H1 (cell line): Measurements from ENCODE around the gene C1orf210. TPM values are rescaled to one million over a fixed set of nuclear protein-coding genes. Genes with fewer than 3 reads are reported as not detected.

Source experiments
- CTCF ChIA-PET: fragments of 300-600 bp; sonication (Branson Sonifier 250); formaldehyde crosslinking; loops from one replicate; lab custom pipeline; 2021; ENCODE audit not compliant: partially characterized antibody; lab: Charles Lee
- POLR2A ChIA-PET: fragments of 300-600 bp; sonication (Branson Sonifier 250); formaldehyde crosslinking; loops from one replicate; lab custom pipeline; 2021; ENCODE audit warnings: inconsistent platforms; ENCODE audit not compliant: partially characterized antibody; lab: Charles Lee
- DNase-seq, 2 experiments: peaks; one replicate each; pipeline versions ENCODE4 v3.0.0 to v3.0.0-alpha.2; 2010 to 2022; ENCODE audit warnings: low spot score in 2 of 2, low read depth in 1 of 2, mixed read lengths in 1 of 2
- FAIRE-seq: peaks from 2 replicates; lab custom pipeline; 2011; peaks lifted over from hg19 to GRCh38; lab: Jason Lieb, UNC
- H2AFZ ChIP-seq: 2 replicates; pipeline ENCODE4 v1.8.1; 2012; ENCODE audit warnings: low read length, inconsistent platforms
- H2AK5ac ChIP-seq: 2 replicates; pipeline ENCODE4 v1.6.1; 2013; ENCODE audit warnings: low read depth, low read length
- H2BK120ac ChIP-seq: replicated peaks from 2 replicates; pipeline ENCODE3; 2013; ENCODE audit warnings: low read depth, low read length, inconsistent platforms
- H2BK12ac ChIP-seq: 2 replicates; pipeline ENCODE4 v1.6.1; 2013; ENCODE audit warnings: low read depth, low read length
- H2BK15ac ChIP-seq: 2 replicates; pipeline ENCODE4 v1.6.1; 2013; ENCODE audit warnings: low read length
- H2BK20ac ChIP-seq: 2 replicates; pipeline ENCODE4 v1.6.1; 2013; ENCODE audit warnings: low read length
- H2BK5ac ChIP-seq: 2 replicates; pipeline ENCODE4 v1.6.1; 2013; ENCODE audit warnings: low read depth, low read length
- H3K14ac ChIP-seq: 2 replicates; pipeline ENCODE4 v1.6.1; 2013; ENCODE audit warnings: inconsistent platforms; ENCODE audit not compliant: insufficient read length
- H3K18ac ChIP-seq: 2 replicates; pipeline ENCODE4 v1.6.1; 2013; ENCODE audit warnings: low read length; ENCODE audit errors: extremely low read depth
- H3K23ac ChIP-seq: 2 replicates; pipeline ENCODE4 v1.6.1; 2013; ENCODE audit warnings: inconsistent platforms; ENCODE audit not compliant: insufficient read length
- H3K23me2 ChIP-seq: 2 replicates; pipeline ENCODE4 v1.6.1; 2013; ENCODE audit warnings: low read depth, low read length
- H3K27ac ChIP-seq: 2 replicates; pipeline ENCODE4 v1.6.1; 2011; ENCODE audit warnings: low read depth, low read length, inconsistent platforms
- H3K27me3 ChIP-seq, 4 experiments: replicated peaks in 1 of 4; 1 replicate in 1 of 4; 2 replicates in 3 of 4; pipeline versions ENCODE4 v1.6.1 to v1.8.1; 2011 to 2013; ENCODE audit warnings: low read length in 3 of 4, mild to moderate bottlenecking in 3 of 4, inconsistent platforms in 2 of 4, mixed read lengths in 2 of 4, moderate library complexity in 1 of 4; ENCODE audit not compliant: control insufficient read depth in 3 of 4, insufficient read depth in 3 of 4; ENCODE audit errors: extremely low read depth in 1 of 4
- H3K36me3 ChIP-seq, 4 experiments: 2 replicates each; pipeline versions ENCODE4 v1.6.1 to v1.8.1; 2011 to 2013; ENCODE audit warnings: mild to moderate bottlenecking in 4 of 4, low read length in 3 of 4, moderate library complexity in 2 of 4, control low read depth in 1 of 4, inconsistent platforms in 1 of 4; ENCODE audit not compliant: insufficient read depth in 4 of 4, control insufficient read depth in 2 of 4
- H3K4ac ChIP-seq: replicated peaks from 2 replicates; pipeline ENCODE3; 2013; ENCODE audit warnings: low read length, low read depth, mixed read lengths, inconsistent platforms; ENCODE audit not compliant: insufficient read length
- H3K4me1 ChIP-seq, 4 experiments: replicated peaks in 1 of 4; 1 replicate in 1 of 4; 2 replicates in 3 of 4; pipeline versions ENCODE4 v1.6.1 to v1.8.1; 2011 to 2013; ENCODE audit warnings: low read length in 3 of 4, inconsistent platforms in 2 of 4, mixed read lengths in 1 of 4; ENCODE audit not compliant: insufficient read depth in 4 of 4, control insufficient read depth in 3 of 4
- H3K4me2 ChIP-seq, 2 experiments: 2 replicates each; pipeline versions ENCODE4 v1.6.1 to v1.8.1; 2011 to 2013; ENCODE audit warnings: low read depth in 2 of 2, low read length in 2 of 2, control low read depth in 1 of 2, inconsistent platforms in 1 of 2, mild to moderate bottlenecking in 1 of 2; ENCODE audit not compliant: insufficient read depth in 1 of 2
- H3K4me3 ChIP-seq, 4 experiments: fragments of 200-600, 300-600 bp in 1 of 4; sonication (generic), shearing (Covaris generic), sonication (Bioruptor Twin) in 1 of 4; 2 replicates each; pipeline versions ENCODE4 v1.5.1 to v1.8.1; 2011 to 2016; ENCODE audit warnings: low read length in 4 of 4, low read depth in 3 of 4, control low read depth in 2 of 4, inconsistent platforms in 2 of 4, mild to moderate bottlenecking in 2 of 4, mixed read lengths in 1 of 4, moderate library complexity in 1 of 4; ENCODE audit not compliant: insufficient read depth in 2 of 4; ENCODE audit errors: extremely low read depth in 1 of 4
- H3K56ac ChIP-seq: replicated peaks from 2 replicates; pipeline ENCODE3; 2013; ENCODE audit warnings: low read depth, mild to moderate bottlenecking, mixed read lengths, low read length, inconsistent platforms; ENCODE audit not compliant: insufficient read length
- H3K79me1 ChIP-seq: 2 replicates; pipeline ENCODE4 v1.6.1; 2013; ENCODE audit warnings: low read depth, low read length, control low read depth
- H3K79me2 ChIP-seq, 2 experiments: 2 replicates each; pipeline versions ENCODE4 v1.6.1 to v1.8.1; 2012 to 2013; ENCODE audit warnings: low read length in 2 of 2, mild to moderate bottlenecking in 2 of 2, inconsistent platforms in 1 of 2; ENCODE audit not compliant: insufficient read depth in 2 of 2, control insufficient read depth in 1 of 2
- H3K9ac ChIP-seq, 4 experiments: replicated peaks in 1 of 4; 1 replicate in 1 of 4; 2 replicates in 3 of 4; pipeline versions ENCODE4 v1.6.1 to v1.8.1; 2011 to 2013; ENCODE audit warnings: low read depth in 3 of 4, low read length in 3 of 4, control low read depth in 2 of 4, mild to moderate bottlenecking in 2 of 4, moderate library complexity in 2 of 4, inconsistent platforms in 1 of 4; ENCODE audit errors: extremely low read depth in 1 of 4
- H3K9me3 ChIP-seq, 2 experiments: 2 replicates each; pipeline versions ENCODE4 v1.6.1 to v1.8.1; 2012 to 2013; ENCODE audit warnings: mild to moderate bottlenecking in 2 of 2, moderate library complexity in 2 of 2, control low read depth in 1 of 2, inconsistent platforms in 1 of 2, low read depth in 1 of 2, low read length in 1 of 2, mixed read lengths in 1 of 2; ENCODE audit not compliant: insufficient read depth in 2 of 2
- H4K20me1 ChIP-seq, 2 experiments: replicated peaks in 1 of 2; 2 replicates each; pipeline versions ENCODE3 to v1.8.1; 2011 to 2013; ENCODE audit warnings: inconsistent platforms in 2 of 2, low read length in 2 of 2, mild to moderate bottlenecking in 1 of 2; ENCODE audit not compliant: insufficient read depth in 2 of 2, control insufficient read depth in 1 of 2
- H4K5ac ChIP-seq: 2 replicates; pipeline ENCODE4 v1.6.1; 2013; ENCODE audit warnings: low read length, low read depth, mixed read lengths, inconsistent platforms; ENCODE audit not compliant: insufficient read length
- H4K8ac ChIP-seq: 2 replicates; pipeline ENCODE4 v1.8.0; 2013; ENCODE audit warnings: mild to moderate bottlenecking, moderate library complexity, low read length, inconsistent platforms; ENCODE audit not compliant: insufficient read depth; ENCODE audit errors: extremely low read depth
- H4K91ac ChIP-seq: replicated peaks from 2 replicates; pipeline ENCODE3; 2013; ENCODE audit warnings: low read length, mixed read lengths, inconsistent platforms; ENCODE audit not compliant: insufficient read length
- GTF2F1 ChIP-seq: IDR thresholded peaks from 2 replicates; pipeline ENCODE4 v1.6.1; 2012; ENCODE audit warnings: low read depth, low read length, improper control_type of control experiment, borderline replicate concordance
- SIX5 ChIP-seq: IDR thresholded peaks from 2 replicates; pipeline ENCODE4 v1.6.1; 2011; ENCODE audit warnings: mild to moderate bottlenecking, low read depth, low read length
- WGBS, 2 experiments: shearing (Covaris generic) in 1 of 2; methylation state at CpG; one replicate each; pipeline versions ENCODE4 v1.1.6 to v1.1.7; 2013 to 2015; ENCODE audit warnings: low lambda C conversion rate in 2 of 2, mixed read lengths in 2 of 2, inconsistent platforms in 1 of 2, low coverage in 1 of 2, missing lambda C conversion rate in 1 of 2; ENCODE audit not compliant: insufficient replicate concordance in 2 of 2, insufficient coverage in 1 of 2, insufficient read length in 1 of 2; ENCODE audit errors: extremely low coverage in 1 of 2, missing lambda C conversion rate in 1 of 2; 5-methylcytosine and 5-hydroxymethylcytosine counted together
- polyA plus RNA-seq, 7 experiments: library from polyadenylated mRNA; depleted of rRNA in 3 of 7; stranded (reverse) in 5 of 7; unstranded in 2 of 7; fragments of >200 nt in 5 of 7; fragments of 200-250 nt in 2 of 7; gene quantifications; 1 replicate in 5 of 7; 2 replicates in 1 of 7; 4 replicates in 1 of 7; pipeline versions ENCODE4 v1.2.1 to v1.2.3, GENCODE V29; 2011 to 2013; ENCODE audit warnings: missing spikeins in 2 of 7, mixed read lengths in 2 of 7
- total RNA-seq: library from RNA; stranded (reverse); fragmentation: NEBNext Ultra II Directional; extraction: Animal tissue kit (Norgen Biotek cat#: 25700); gene quantifications from 2 replicates; pipeline ENCODE4 v1.2.1, GENCODE V29; 2021

Gene C1orf210
- total and polyA plus RNA-seq, 2 of the 8 experiments (the other 6 are each of a cell fraction or from before 2014, with no cell fraction given): 12.0 to 27.9 TPM

DNA sequence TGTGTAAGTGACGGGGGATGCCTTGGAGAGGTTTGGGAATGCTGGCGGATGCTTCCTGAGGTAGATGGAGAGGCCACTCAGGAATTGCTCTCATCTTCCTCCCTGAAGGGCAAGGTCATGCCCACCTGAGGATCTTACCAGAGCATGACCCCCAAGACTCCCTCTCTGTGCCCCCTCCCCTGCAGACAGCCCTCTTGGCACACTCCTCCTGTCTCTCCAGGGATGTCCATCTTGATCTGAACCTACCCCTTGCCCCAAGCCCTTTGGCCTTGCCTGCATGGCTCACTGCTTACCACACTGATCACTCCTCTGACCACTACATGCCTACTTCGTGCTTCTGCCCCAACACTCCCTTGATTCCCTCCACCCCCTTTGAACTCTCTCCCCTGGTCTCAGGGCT, 34.4 kb upstream of the C1orf210 start:
- H2AFZ ChIP-seq: no peak overlapping the region
- ChIA-PET CTCF (interaction anchor here (2.0 kb wide), 1 partner anchor 10 kb away, joined by 8 read pairs; no protein-coding TSS in a partner anchor), POLR2A (no interaction called here)
- DNase-seq (no peak), FAIRE-seq (no peak)
- H3K14ac ChIP-seq: no peak overlapping the region
- no peaks in the 10 kb centered on the region for H3K79me1 ChIP-seq
- no peaks in the 10 kb centered on the region; a peak in 1 of 7 replicates for H3K27me3 ChIP-seq
- H2BK120ac ChIP-seq: no peak overlapping the region
- no peak overlapping the region for H4K91ac ChIP-seq
- H2BK12ac ChIP-seq: no peak overlapping the region
- peaks cover 0 to 5% (median 2%) of the 10 kb centered on the region in 4 experiments; a peak in 3 of 7 replicates for H3K4me1 ChIP-seq
- no peak overlapping the region for H3K4me3 ChIP-seq
- H4K5ac ChIP-seq: no peak overlapping the region
- H3K36me3 ChIP-seq: no peaks in the 10 kb centered on the region
- no peak overlapping the region for H4K8ac ChIP-seq
- no peaks in the 10 kb centered on the region for H3K79me2 ChIP-seq
- H3K27ac ChIP-seq: no peak overlapping the region
- H2BK20ac ChIP-seq: no peak overlapping the region
- H3K23me2 ChIP-seq: no peaks in the 10 kb centered on the region
- no peak overlapping the region for H3K23ac ChIP-seq
- H2BK15ac ChIP-seq: no peak overlapping the region
- 89% methylated on average over 2 of the region's 3 CpGs; no CpG with 5 or more reads in 1 of the 2 experiments for WGBS, 2 experiments
- H2BK5ac ChIP-seq: no peak overlapping the region
- H3K9me3 ChIP-seq: no peaks in the 10 kb centered on the region
- TF ChIP-seq GTF2F1: no peak
- no peak for TF ChIP-seq SIX5
- no peak overlapping the region for H2AK5ac ChIP-seq
- no peak overlapping the region for H3K56ac ChIP-seq
- H3K9ac ChIP-seq: no peak overlapping the region
- no peaks in the 10 kb centered on the region for H4K20me1 ChIP-seq
- no peak overlapping the region for H3K18ac ChIP-seq
- no peak overlapping the region for H3K4ac ChIP-seq
- H3K4me2 ChIP-seq: no peak overlapping the region
